HepG2 (cell line): Measurements from ENCODE around the gene GAB3.

ENCODE experiments used
- POLR2AphosphoS5 ChIP-seq: IDR thresholded peaks from 2 replicates; pipeline ENCODE4 v1.6.1; 2012; ENCODE audit warnings: low read depth, low read length
- ZZZ3 ChIP-seq: sonication (generic); formaldehyde crosslinking; IDR thresholded peaks from 2 replicates; pipeline ENCODE4 v1.4.0; 2020; ENCODE audit warnings: missing genetic modification reagents, mild to moderate bottlenecking, borderline replicate concordance
- TF ChIP-seq, protein P1 (sequence below): sonication (generic); formaldehyde crosslinking; IDR thresholded peaks from 2 replicates; pipeline ENCODE4 v1.4.0; 2020; ENCODE audit warnings: missing genetic modification reagents

DNA sequence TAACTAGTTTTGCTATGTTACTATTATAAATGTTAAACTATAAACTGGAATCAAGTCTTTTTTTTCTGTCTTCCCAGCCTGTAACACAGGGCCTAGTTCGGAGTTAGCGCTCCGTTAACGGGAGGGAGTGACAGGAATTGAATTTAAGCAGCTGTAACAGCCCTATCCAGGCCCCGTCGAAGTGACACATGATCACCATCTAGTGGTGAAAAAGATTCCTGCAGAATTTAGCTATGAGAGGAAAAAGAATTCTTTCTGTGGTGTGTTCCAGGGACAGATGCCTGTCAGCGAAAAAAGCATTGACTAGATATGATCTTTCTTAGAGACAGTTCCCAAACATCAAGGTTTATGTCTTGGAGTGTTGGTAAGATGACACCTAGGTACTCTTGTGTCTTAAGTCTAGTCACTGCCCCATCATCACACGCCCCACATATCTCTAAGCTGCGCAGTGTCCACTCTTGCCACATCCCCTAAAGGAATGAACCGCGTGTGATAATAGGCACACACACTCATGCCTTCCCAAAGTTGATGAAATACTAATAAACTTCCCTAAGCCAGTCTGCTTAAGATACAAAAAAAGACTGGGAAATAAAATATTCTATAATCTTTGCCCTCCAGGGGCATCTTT is 2.1 kb downstream of the GAB3 start:
- TF ChIP-seq ZZZ3 (no peak), POLR2AphosphoS5 (no peak)
- TF ChIP-seq, protein P1, sequence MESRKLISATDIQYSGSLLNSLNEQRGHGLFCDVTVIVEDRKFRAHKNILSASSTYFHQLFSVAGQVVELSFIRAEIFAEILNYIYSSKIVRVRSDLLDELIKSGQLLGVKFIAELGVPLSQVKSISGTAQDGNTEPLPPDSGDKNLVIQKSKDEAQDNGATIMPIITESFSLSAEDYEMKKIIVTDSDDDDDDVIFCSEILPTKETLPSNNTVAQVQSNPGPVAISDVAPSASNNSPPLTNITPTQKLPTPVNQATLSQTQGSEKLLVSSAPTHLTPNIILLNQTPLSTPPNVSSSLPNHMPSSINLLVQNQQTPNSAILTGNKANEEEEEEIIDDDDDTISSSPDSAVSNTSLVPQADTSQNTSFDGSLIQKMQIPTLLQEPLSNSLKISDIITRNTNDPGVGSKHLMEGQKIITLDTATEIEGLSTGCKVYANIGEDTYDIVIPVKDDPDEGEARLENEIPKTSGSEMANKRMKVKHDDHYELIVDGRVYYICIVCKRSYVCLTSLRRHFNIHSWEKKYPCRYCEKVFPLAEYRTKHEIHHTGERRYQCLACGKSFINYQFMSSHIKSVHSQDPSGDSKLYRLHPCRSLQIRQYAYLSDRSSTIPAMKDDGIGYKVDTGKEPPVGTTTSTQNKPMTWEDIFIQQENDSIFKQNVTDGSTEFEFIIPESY (CRISPR knock-in tag) = no peak
